T-helper 2 cell treated with Interferon-gamma antibody and Interleukin-4, amounts not matched to agents 5 μg/mL and 100 μg/mL, for 36 hours (primary cell): Measurements from ENCODE around the gene PPM1A.

Source experiments
- DNase-seq: peaks from one replicate; pipeline ENCODE4 v3.0.0; 2021; ENCODE audit warnings: low spot score
- H3K27ac Mint-ChIP-seq: one replicate; pipeline ENCODE4 v1.8.0; 2021; ENCODE audit warnings: mild to moderate bottlenecking, mixed read lengths
- H3K27me3 Mint-ChIP-seq: one replicate; pipeline ENCODE4 v1.8.0; 2021; ENCODE audit warnings: low read depth, mixed read lengths
- H3K36me3 Mint-ChIP-seq: one replicate; pipeline ENCODE4 v1.8.0; 2021; ENCODE audit warnings: low read depth, mixed read lengths
- H3K4me1 Mint-ChIP-seq: one replicate; pipeline ENCODE4 v1.8.0; 2021; ENCODE audit warnings: low read depth, mixed read lengths
- H3K4me3 Mint-ChIP-seq: one replicate; pipeline ENCODE4 v1.8.0; 2022; ENCODE audit warnings: mild to moderate bottlenecking, moderate library complexity, mixed read lengths
- H3K9me3 Mint-ChIP-seq: one replicate; pipeline ENCODE4 v1.8.0; 2021; ENCODE audit warnings: mixed read lengths

Gene PPM1A

GRCh38 chr14:60215520-60216420 is 33.3 kb upstream of the PPM1A start:
- no peak for DNase-seq
- H3K4me1 Mint-ChIP-seq: no peaks in the 10 kb centered on the region
- H3K4me3 Mint-ChIP-seq: no peak overlapping the region
- no peaks in the 10 kb centered on the region for H3K9me3 Mint-ChIP-seq
- H3K27me3 Mint-ChIP-seq: peaks cover 2% of the 10 kb centered on the region
- no peak overlapping the region for H3K27ac Mint-ChIP-seq
- H3K36me3 Mint-ChIP-seq: no peaks in the 10 kb centered on the region

- H3K36me3 Mint-ChIP-seq: no peaks in the 10 kb centered on the region
- no peaks in the 10 kb centered on the region for H3K9me3 Mint-ChIP-seq
- no peak for DNase-seq
- no peaks in the 10 kb centered on the region for H3K27me3 Mint-ChIP-seq
- no peak overlapping the region for H3K4me3 Mint-ChIP-seq
- H3K4me1 Mint-ChIP-seq: no peaks in the 10 kb centered on the region
- H3K27ac Mint-ChIP-seq: no peak overlapping the region
Observed at GRCh38 chr14:60217713-60218112, 31.3 kb upstream of the PPM1A start.

DNA sequence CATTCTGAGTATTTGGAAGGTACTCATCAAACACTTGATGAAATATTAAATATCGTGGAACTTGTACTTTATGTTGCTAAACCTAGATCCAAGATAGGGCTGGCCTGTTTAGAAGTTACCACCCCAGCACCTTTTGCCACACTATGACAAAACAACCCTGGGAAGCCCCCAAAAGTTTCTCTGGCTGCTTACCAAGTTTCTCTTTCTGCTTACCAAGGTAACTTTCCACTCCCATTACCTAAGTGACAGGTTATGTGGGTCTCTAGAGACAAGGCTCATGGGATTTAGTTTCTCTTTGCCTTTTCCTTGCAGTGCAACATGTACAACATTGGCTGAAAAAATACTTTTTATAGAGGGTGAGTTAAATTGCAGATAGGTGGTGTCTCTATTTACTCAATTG is 28.9 kb upstream of the PPM1A start:
- no peak for DNase-seq
- no peaks in the 10 kb centered on the region for H3K36me3 Mint-ChIP-seq

DNA sequence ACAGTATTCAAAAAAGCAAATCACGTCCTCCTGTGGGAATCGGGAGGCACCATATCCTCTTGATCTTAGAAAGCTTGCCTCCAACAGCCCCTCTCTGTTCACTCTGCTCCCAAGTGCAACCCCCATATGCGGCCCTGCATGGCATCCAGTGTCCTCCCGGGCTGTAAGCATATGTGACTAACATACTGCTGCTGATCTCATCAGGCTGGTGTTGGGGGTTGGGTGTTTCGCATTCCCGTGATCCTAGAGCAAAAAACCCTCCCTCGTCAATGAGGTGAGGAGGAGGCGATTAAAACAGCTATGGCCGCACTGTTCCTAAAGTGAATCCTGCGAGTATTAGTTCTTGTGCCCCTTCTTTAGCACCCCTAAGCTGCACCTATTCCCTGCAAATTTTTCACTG is 28.1 kb upstream of the PPM1A start:
- DNase-seq: no peak
- no peaks in the 10 kb centered on the region for H3K36me3 Mint-ChIP-seq
- no peak overlapping the region for H3K4me3 Mint-ChIP-seq
- no peaks in the 10 kb centered on the region for H3K9me3 Mint-ChIP-seq
- H3K4me1 Mint-ChIP-seq: no peaks in the 10 kb centered on the region
- H3K27me3 Mint-ChIP-seq: no peaks in the 10 kb centered on the region
- no peak overlapping the region for H3K27ac Mint-ChIP-seq

More for the DNA sequence above, 28.9 kb upstream of the PPM1A start:
- no peaks in the 10 kb centered on the region for H3K9me3 Mint-ChIP-seq
- no peaks in the 10 kb centered on the region for H3K4me1 Mint-ChIP-seq
- no peak overlapping the region for H3K4me3 Mint-ChIP-seq
- no peak overlapping the region for H3K27ac Mint-ChIP-seq
- no peaks in the 10 kb centered on the region for H3K27me3 Mint-ChIP-seq

DNA sequence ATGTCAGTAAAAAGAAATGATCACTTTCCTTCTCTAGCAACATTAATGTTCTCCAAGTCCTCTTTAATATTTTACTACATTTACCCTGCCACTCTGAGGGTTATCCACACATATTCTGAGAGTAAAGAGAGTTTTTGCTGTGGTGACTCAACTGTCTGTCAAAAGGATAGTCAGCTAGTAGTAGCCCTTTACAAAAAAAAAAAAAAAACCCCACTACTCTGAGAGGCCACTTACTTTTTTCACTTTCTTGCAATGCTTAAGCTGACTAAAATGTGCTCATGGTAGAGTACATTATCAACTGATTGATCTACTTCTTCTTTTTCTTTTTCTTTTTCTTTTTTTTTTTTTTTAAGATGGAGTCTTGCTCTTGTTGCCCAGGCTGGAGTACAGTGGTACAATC is 27.6 kb upstream of the PPM1A start:
- H3K27ac Mint-ChIP-seq: no peak overlapping the region
- no peaks in the 10 kb centered on the region for H3K36me3 Mint-ChIP-seq
- no peaks in the 10 kb centered on the region for H3K4me1 Mint-ChIP-seq
- no peak overlapping the region for H3K4me3 Mint-ChIP-seq
- no peaks in the 10 kb centered on the region for H3K27me3 Mint-ChIP-seq
- H3K9me3 Mint-ChIP-seq: no peaks in the 10 kb centered on the region
- no peak for DNase-seq

GRCh38 chr14:60222820-60223219 is 26.2 kb upstream of the PPM1A start:
- Mint-ChIP-seq H3K4me1 (no peaks in the 10 kb centered on the region), H3K9me3 (no peaks in the 10 kb centered on the region), H3K27me3 (no peaks in the 10 kb centered on the region), H3K27ac (no peak overlapping the region), H3K4me3 (no peak overlapping the region), H3K36me3 (no peaks in the 10 kb centered on the region)
- no peak for DNase-seq

DNA sequence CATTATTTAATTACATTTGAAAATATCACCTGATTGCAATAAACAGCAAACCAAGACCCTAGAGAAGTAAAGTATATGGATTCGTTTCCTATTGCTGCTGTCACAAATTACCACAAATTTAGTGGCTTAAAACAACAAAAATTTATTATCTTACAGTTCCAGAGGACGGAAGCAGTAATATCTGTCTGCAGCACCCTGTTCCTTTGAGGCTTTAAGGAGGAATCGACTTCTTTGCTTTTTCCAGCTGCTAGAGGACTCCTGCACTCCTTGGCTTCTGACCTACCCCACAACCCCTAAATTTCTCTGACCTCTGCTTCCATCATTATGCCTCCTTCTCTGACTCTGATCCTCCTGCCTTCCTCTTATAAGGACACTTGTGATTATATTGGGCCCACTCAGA is 23.8 kb upstream of the PPM1A start:
- Mint-ChIP-seq H3K36me3 (no peaks in the 10 kb centered on the region), H3K4me3 (no peak overlapping the region), H3K27me3 (no peaks in the 10 kb centered on the region), H3K9me3 (no peaks in the 10 kb centered on the region), H3K4me1 (no peaks in the 10 kb centered on the region), H3K27ac (no peak overlapping the region)
- DNase-seq: no peak

- Mint-ChIP-seq H3K9me3 (no peaks in the 10 kb centered on the region), H3K27me3 (peaks cover 5% of the 10 kb centered on the region), H3K4me3 (no peak overlapping the region), H3K4me1 (no peaks in the 10 kb centered on the region), H3K36me3 (no peaks in the 10 kb centered on the region), H3K27ac (no peak overlapping the region)
- DNase-seq: no peak
Observed at GRCh38 chr14:60226298-60226697, 22.7 kb upstream of the PPM1A start.

GRCh38 chr14:60227291-60227690 is 21.7 kb upstream of the PPM1A start:
- no peak overlapping the region for H3K27ac Mint-ChIP-seq
- no peak for DNase-seq
- peaks cover 2% of the 10 kb centered on the region for H3K9me3 Mint-ChIP-seq
- H3K4me1 Mint-ChIP-seq: no peaks in the 10 kb centered on the region
- peaks cover 5% of the 10 kb centered on the region for H3K27me3 Mint-ChIP-seq
- H3K36me3 Mint-ChIP-seq: no peaks in the 10 kb centered on the region
- H3K4me3 Mint-ChIP-seq: no peak overlapping the region

GRCh38 chr14:60229614-60230013 is 19.4 kb upstream of the PPM1A start:
- no peak overlapping the region for H3K27ac Mint-ChIP-seq
- no peaks in the 10 kb centered on the region for H3K4me1 Mint-ChIP-seq
- no peak for DNase-seq
- no peak overlapping the region for H3K4me3 Mint-ChIP-seq
- peaks cover 10% of the 10 kb centered on the region for H3K9me3 Mint-ChIP-seq
- peaks cover 10% of the 10 kb centered on the region for H3K27me3 Mint-ChIP-seq
- no peaks in the 10 kb centered on the region for H3K36me3 Mint-ChIP-seq

DNA sequence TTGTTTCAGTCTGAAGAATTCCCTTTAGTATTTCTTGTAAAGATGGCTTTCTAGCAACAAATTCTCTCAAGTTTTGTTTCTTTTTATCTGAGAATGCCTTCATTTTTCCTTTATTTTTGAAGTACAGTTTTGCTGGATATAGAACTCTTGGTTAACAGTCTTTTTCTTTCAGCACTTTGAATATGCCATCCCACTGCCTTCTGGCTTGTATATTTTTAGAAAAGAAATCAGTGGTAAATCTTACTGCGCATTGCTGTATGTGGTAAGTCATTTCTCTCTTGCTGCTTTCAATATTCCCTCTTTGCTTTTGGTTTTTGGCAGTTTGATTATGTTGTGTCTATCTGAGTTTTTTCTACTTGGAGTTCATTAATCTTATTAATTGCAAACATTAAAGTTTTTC is 16.8 kb upstream of the PPM1A start:
- H3K27ac Mint-ChIP-seq: no peak overlapping the region
- no peak overlapping the region for H3K4me3 Mint-ChIP-seq
- DNase-seq: no peak
- H3K27me3 Mint-ChIP-seq: peaks cover 10% of the 10 kb centered on the region
- H3K4me1 Mint-ChIP-seq: no peaks in the 10 kb centered on the region
- H3K9me3 Mint-ChIP-seq: peaks cover 10% of the 10 kb centered on the region
- H3K36me3 Mint-ChIP-seq: no peaks in the 10 kb centered on the region

GRCh38 chr14:60233251-60233650 is 15.8 kb upstream of the PPM1A start:
- Mint-ChIP-seq H3K27ac (no peak overlapping the region), H3K36me3 (no peaks in the 10 kb centered on the region), H3K9me3 (peaks cover 10% of the 10 kb centered on the region), H3K4me3 (no peak overlapping the region), H3K27me3 (peaks cover 10% of the 10 kb centered on the region), H3K4me1 (no peaks in the 10 kb centered on the region)
- no peak for DNase-seq

- Mint-ChIP-seq H3K36me3 (no peaks in the 10 kb centered on the region), H3K9me3 (peaks cover 10% of the 10 kb centered on the region), H3K4me3 (no peak overlapping the region), H3K4me1 (no peaks in the 10 kb centered on the region), H3K27me3 (peaks cover 10% of the 10 kb centered on the region), H3K27ac (no peak overlapping the region)
- no peak for DNase-seq
Observed at GRCh38 chr14:60233891-60234290, 15.1 kb upstream of the PPM1A start.

- H3K9me3 Mint-ChIP-seq: peaks cover 10% of the 10 kb centered on the region
- H3K4me3 Mint-ChIP-seq: no peak overlapping the region
- H3K27ac Mint-ChIP-seq: no peak overlapping the region
- DNase-seq: no peak
- H3K36me3 Mint-ChIP-seq: no peaks in the 10 kb centered on the region
- no peaks in the 10 kb centered on the region for H3K4me1 Mint-ChIP-seq
- peaks cover 10% of the 10 kb centered on the region for H3K27me3 Mint-ChIP-seq
Observed at GRCh38 chr14:60235440-60235839, 13.6 kb upstream of the PPM1A start.

DNA sequence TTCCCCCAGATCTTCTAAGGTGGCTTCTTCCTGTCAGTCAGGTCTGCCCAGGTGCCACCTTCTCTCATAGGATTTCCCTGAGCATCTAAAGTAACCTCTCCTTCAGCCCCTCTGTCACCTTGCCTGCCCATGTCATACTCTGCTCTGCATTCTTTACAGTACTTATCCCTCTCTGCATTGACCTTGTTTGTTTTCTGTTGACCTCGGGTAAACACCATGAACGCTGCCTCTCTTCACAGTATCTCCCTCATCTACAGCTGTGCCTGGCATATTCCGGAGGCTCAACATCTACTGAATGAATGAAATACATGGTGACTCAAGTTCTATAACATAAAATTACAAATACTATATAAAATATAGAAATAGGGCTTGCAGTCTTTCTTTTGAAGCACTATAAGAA is 10.1 kb upstream of the PPM1A start:
- DNase-seq: no peak
- peaks cover 3% of the 10 kb centered on the region for H3K27me3 Mint-ChIP-seq
- no peaks in the 10 kb centered on the region for H3K9me3 Mint-ChIP-seq
- H3K27ac Mint-ChIP-seq: no peak overlapping the region
- H3K36me3 Mint-ChIP-seq: no peaks in the 10 kb centered on the region
- no peak overlapping the region for H3K4me3 Mint-ChIP-seq
- peaks cover 2% of the 10 kb centered on the region for H3K4me1 Mint-ChIP-seq
